Stimulated activated CD8-positive, alpha-beta memory T cell treated with anti-CD3 and anti-CD28 coated beads, Interleukin-7, amount 100 ng/mL, for 24 hours (primary cell): ENCODE results near the gene ATXN10.
"Not testable (repeated sequence)": the region's sequence is repeated elsewhere in the genome, so short reads cannot be mapped to it uniquely, and the experiment has no call there.

Source experiments
- DNase-seq: peaks from one replicate; pipeline ENCODE4 v3.0.0-alpha.2; 2020; ENCODE audit warnings: low read depth

Gene ATXN10

GRCh38 chr22:45785458-45785857, 113.8 kb downstream of the ATXN10 start:
- no peak for DNase-seq

GRCh38 chr22:45786726-45787125, 115.1 kb downstream of the ATXN10 start:
- no peak for DNase-seq

DNA sequence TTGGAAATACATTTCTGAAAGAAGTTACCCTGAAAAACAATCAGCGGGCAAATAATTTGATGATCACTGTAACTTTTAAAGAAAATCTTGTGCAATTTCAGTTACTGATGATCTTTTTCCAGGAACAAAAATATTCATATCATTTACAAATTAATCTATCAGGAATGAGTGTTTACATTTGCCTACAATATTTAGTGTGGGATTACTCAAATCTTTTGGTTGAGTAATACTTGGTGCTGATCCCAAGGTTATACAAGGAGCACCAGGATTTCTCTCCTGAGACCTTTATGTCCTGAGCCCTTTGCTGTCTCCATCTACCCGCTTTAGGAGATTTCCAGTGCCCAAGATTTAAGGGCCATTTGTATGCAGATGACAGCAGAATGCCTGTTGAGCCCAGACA, 116.1 kb downstream of the ATXN10 start:
- no peak for DNase-seq

GRCh38 chr22:45788522-45788921, 116.9 kb downstream of the ATXN10 start:
- DNase-seq = no peak

DNA sequence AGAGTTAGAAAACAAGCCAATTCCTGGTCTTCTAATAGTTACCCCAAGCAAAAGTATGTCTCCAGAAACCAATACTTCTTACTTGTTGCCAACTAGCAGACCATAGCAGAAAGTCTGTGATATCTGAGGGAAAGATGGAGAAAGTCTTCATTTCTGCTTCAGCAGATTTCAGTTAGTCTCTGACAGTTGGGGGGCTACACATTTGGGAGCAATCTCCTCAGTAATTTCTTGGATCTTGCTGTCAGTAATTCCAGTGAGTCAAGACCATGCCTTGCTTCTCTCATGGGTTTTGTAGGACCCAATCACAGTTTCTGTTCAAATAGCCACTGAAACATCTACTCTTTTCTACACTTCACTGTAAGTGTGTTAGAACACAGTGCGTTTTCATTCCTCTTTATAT, 118.8 kb downstream of the ATXN10 start:
- no peak for DNase-seq

- DNase-seq = no peak
Observed at GRCh38 chr22:45793161-45793560, 121.5 kb downstream of the ATXN10 start.

DNA sequence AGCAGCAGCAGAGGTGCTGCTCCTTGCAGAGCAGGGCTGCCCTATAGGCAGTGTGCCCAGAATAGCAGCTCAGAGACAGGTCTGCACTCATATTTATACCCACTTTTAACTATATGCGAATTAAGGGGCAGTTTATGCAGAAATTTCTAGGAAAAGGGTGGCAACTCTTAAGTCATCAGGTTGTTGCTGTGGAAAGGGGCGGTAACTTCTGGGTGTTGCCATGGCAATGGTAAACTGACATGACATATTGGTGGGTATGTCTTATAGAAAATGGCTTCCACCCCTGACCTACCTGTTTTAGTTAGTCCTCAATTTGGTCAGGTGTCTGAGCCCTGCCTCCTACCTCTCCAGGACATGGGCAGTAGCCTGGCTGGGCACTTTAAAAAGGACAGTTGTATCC, 122.3 kb downstream of the ATXN10 start:
- no peak for DNase-seq

GRCh38 chr22:45796009-45796408, 124.4 kb downstream of the ATXN10 start:
- not testable (repeated sequence) for DNase-seq

- DNase-seq = no peak
Observed at GRCh38 chr22:45799291-45799690, 127.7 kb downstream of the ATXN10 start.

- DNase-seq = no peak
Observed at GRCh38 chr22:45802054-45802453, 130.4 kb downstream of the ATXN10 start.

- DNase-seq = no peak
Observed at GRCh38 chr22:45804319-45804985, 132.8 kb downstream of the ATXN10 start.

GRCh38 chr22:45804986-45805325, 133.3 kb downstream of the ATXN10 start:
- DNase-seq = no peak

DNA sequence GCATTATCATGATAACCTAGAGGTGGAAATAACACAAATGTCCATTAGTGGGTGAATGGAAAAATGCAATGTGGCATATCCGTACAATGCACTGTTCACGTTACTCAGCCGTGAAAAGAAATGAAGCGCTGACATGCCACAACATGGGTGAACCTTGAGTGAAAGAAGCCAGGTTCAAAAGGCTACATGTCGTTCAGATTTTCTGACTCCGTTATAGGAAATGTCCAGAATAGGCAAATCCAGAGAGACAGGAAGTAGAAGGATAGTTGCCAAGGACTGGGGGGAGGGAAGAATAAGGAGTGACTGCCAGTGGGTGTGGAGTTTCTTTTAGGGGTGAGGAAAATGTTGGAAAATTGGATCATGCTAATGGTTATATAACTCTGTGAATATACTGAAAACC, 133.8 kb downstream of the ATXN10 start:
- no peak for DNase-seq

DNA sequence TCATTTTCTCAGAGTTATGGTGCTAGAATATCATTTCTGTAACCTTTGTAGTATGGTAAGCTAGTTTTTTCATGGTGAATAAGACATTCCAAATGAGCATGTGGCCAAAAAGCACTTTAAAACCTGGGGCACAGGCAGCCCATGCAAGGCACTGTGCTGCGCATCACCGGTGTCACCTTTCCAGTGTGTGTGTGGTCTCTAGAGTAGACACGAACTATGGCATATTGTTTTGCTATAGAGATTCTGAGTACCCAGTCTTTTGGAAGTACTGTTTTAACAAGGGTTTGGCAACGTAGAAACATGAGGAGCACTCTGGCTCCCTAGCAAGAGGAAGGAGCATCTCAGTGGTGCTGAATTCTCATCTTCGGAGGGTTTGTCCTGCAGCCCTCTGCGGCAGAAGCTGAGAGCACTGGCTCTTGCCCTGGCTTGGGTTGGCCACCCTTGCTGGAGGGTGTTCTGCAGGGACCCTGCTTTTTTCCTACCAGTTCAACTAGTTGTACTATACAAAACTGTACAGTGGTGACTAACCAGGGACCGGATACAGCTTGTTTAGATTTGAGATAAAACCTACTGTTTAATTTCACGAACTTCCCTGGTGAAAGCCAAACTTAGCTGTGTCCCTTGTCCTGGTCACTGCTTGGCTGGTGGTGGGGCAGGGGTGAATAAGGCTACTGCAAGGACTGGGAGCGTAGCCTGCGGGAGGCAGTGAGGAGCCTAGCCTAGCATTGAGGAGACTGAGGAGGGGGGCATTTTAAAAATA, 135.7 kb downstream of the ATXN10 start:
- DNase-seq = no peak

DNA sequence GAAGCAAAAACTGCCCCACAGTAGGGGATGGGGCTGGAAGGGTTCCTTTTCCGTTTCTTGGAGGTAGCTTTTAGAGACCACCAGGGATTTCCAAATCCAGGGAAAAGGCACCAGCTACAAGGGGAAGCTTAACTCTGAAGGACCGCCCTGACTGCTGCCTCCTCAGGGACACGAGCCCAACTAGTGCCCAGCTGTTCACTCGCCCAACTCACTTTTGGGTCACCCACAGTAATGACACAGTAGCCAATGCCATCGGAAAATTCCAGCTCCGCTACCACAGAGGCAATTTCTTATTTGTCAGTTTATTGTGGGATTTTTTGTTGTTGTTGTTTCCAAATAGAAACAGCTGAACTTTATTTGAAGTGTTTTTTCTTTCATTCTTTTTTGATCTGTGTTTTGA, 141.3 kb downstream of the ATXN10 start:
- DNase-seq = no peak

- DNase-seq = no peak
Observed at GRCh38 chr22:45814198-45814597, 142.6 kb downstream of the ATXN10 start.

- DNase-seq = no peak
Observed at GRCh38 chr22:45816776-45817175, 145.1 kb downstream of the ATXN10 start.

GRCh38 chr22:45817745-45818423, 146.2 kb downstream of the ATXN10 start:
- no peak for DNase-seq

DNA sequence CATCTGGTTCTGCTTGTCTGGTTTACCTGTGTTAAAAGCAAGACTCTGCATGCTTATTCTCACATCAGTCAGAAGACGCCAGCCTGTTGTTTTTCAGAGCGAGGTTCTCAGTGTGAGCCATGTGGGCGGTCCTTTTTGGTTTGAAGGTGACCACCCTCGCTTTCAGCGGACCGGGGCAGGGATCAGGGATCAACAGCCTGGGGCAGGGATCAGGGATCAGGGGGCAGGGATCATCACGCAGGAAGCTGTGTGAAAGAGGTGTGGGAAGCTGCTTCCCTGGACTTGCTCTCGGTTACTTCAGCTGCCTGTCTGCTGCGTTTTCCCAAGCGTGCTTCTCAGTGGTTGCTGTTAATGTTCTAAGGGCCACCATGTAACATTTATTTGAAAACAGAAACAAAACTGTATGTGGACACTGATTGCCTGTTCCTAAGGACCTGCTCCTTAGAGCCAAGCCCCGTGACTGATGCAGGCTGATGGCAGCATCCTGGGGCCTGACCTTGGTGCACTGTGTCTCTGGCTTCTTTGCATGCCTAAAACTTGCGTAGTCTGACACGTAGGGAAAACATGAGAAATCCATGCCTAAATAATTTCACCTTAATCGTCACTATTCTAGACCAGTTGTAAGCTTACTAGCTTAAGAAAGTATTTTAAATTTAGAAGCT, 146.9 kb downstream of the ATXN10 start:
- no peak for DNase-seq

GRCh38 chr22:45819305-45819704, 147.7 kb downstream of the ATXN10 start:
- no peak for DNase-seq

DNA sequence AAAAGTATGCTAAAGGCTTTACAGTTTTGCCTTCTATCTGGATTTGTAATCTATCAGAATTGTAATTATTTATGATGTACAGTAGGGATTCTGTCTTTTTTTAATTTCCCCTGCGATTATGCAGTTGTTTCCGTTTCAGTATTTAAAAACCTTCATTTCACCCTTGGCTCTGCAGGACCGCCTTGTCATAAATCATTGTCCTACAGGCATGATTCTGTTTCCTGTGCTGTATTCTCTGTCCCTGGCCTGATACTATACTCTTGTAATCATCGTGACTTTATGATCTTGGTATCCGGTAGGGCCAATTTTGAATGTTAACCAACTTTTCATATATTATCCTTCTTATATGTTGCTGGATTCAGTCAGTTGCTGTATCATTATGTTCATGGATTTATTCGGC, 151.7 kb downstream of the ATXN10 start:
- DNase-seq = no peak

GRCh38 chr22:45826520-45826919, 154.9 kb downstream of the ATXN10 start:
- no peak for DNase-seq

- DNase-seq = no peak
Observed at GRCh38 chr22:45828841-45829240, 157.2 kb downstream of the ATXN10 start.
